D721Med (cell line): ENCODE measurements around the gene ANK3.

ENCODE experiments used
- DNase-seq: peaks from one replicate; pipeline ENCODE4 v3.0.0; 2011; ENCODE audit warnings: low spot score; ENCODE audit not compliant: insufficient read length
- FAIRE-seq: peaks from 2 replicates; lab custom pipeline; 2011; peaks lifted over from hg19 to GRCh38; lab: Jason Lieb, UNC
- TF ChIP-seq, protein P1 (sequence below): IDR thresholded peaks from 2 replicates; pipeline ENCODE4 v1.5.1; 2012; ENCODE audit warnings: mild to moderate bottlenecking, control low read depth; ENCODE audit not compliant: insufficient read depth; ENCODE audit errors: missing control alignments

Gene ANK3

DNA sequence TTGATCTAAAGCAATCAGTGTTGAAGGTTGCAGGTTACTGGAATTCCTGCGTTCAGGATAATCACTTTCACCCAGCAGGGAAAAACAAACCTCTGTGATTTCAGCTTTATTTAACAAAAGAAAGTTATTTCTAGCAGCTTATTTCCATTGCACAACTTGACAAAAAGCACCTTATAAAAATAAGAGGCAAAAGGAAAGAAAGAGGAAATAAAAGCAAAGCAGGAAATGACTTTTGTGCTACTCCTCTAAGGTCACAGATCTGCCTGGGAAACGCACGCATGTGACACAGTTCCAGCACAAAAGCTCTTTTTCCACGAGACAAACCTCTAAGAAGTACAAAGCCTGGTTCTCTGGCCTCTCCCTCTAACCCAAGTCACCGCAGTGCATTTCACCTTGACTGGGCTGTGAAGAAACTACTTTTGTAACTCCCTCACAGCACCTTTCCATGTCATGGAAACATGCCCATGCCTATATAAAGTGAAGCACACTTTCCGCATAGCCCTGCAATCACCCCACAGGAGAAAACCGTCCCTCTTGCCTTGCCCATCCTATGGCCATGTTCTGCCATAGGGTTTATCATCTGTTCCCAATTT, 870 bp downstream of the ANK3 start:
- DNase-seq = no peak
- TF ChIP-seq, protein P1, sequence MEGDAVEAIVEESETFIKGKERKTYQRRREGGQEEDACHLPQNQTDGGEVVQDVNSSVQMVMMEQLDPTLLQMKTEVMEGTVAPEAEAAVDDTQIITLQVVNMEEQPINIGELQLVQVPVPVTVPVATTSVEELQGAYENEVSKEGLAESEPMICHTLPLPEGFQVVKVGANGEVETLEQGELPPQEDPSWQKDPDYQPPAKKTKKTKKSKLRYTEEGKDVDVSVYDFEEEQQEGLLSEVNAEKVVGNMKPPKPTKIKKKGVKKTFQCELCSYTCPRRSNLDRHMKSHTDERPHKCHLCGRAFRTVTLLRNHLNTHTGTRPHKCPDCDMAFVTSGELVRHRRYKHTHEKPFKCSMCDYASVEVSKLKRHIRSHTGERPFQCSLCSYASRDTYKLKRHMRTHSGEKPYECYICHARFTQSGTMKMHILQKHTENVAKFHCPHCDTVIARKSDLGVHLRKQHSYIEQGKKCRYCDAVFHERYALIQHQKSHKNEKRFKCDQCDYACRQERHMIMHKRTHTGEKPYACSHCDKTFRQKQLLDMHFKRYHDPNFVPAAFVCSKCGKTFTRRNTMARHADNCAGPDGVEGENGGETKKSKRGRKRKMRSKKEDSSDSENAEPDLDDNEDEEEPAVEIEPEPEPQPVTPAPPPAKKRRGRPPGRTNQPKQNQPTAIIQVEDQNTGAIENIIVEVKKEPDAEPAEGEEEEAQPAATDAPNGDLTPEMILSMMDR = no peak
- no peak for FAIRE-seq

- no peak for FAIRE-seq
- no peak for DNase-seq
Measured at GRCh38 chr10:60388116-60388625, 1.5 kb downstream of the ANK3 start.

GRCh38 chr10:60387531-60387930, 2.1 kb downstream of the ANK3 start:
- DNase-seq (no peak), FAIRE-seq (peak; percentile 21)
- TF ChIP-seq, protein P1 = no peak

More at GRCh38 chr10:60388116-60388625, 1.5 kb downstream of the ANK3 start:
- TF ChIP-seq, protein P1 = no peak

- DNase-seq (no peak), FAIRE-seq (no peak)
- TF ChIP-seq, protein P1 = no peak
Measured at GRCh38 chr10:60385399-60385738, 4.3 kb downstream of the ANK3 start.

GRCh38 chr10:60384708-60385398, 4.8 kb downstream of the ANK3 start:
- DNase-seq = no peak
- no peak for FAIRE-seq
- TF ChIP-seq, protein P1 = no peak

- TF ChIP-seq, protein P1 = no peak
- no peak for DNase-seq
- no peak for FAIRE-seq
Measured at GRCh38 chr10:60384011-60384410, 5.7 kb downstream of the ANK3 start.
